Measurements from ENCODE around the gene SS18.

SS18 gene

GRCh38 chr18:26056291-26056690, 34.1 kb downstream of the SS18 start:
- no peak for TF ChIP-seq FOXP2 (optimal IDR thresholded peaks at IDR 0.05; ENCODE audit: borderline replicate concordance, extremely low read depth, extremely low read length, insufficient read depth)
- TF ChIP-seq REST (IDR thresholded peaks at IDR 0.05; ENCODE audit: insufficient read depth in 1 of 2, low read depth in 2 of 2, low read length in 2 of 2) = no peak
- no peak for TF ChIP-seq SIN3A (IDR thresholded peaks at IDR 0.05; ENCODE audit: borderline replicate concordance, insufficient read depth, low read length)
- TF ChIP-seq POLR2AphosphoS5 (IDR thresholded peaks at IDR 0.05; ENCODE audit: low read depth, low read length) = no peak
- no peak for TF ChIP-seq TAF1 (IDR thresholded peaks at IDR 0.05; ENCODE audit: borderline replicate concordance, insufficient read depth, low read length)

GRCh38 chr18:26052505-26052904, 37.9 kb downstream of the SS18 start:
- TF ChIP-seq FOXP2 (optimal IDR thresholded peaks at IDR 0.05; ENCODE audit: borderline replicate concordance, extremely low read depth, extremely low read length, insufficient read depth) (no peak), REST (IDR thresholded peaks at IDR 0.05; ENCODE audit: insufficient read depth in 1 of 2, low read depth in 2 of 2, low read length in 2 of 2) (no peak), SIN3A (IDR thresholded peaks at IDR 0.05; ENCODE audit: borderline replicate concordance, insufficient read depth, low read length) (no peak), POLR2AphosphoS5 (IDR thresholded peaks at IDR 0.05; ENCODE audit: low read depth, low read length) (no peak)

GRCh38 chr18:26051843-26052242, 38.6 kb downstream of the SS18 start:
- TF ChIP-seq POLR2AphosphoS5 (IDR thresholded peaks at IDR 0.05; ENCODE audit: low read depth, low read length) (no peak), FOXP2 (optimal IDR thresholded peaks at IDR 0.05; ENCODE audit: borderline replicate concordance, extremely low read depth, extremely low read length, insufficient read depth) (no peak), SIN3A (IDR thresholded peaks at IDR 0.05; ENCODE audit: borderline replicate concordance, insufficient read depth, low read length) (no peak), TAF1 (IDR thresholded peaks at IDR 0.05; ENCODE audit: borderline replicate concordance, insufficient read depth, low read length) (no peak), REST (IDR thresholded peaks at IDR 0.05; ENCODE audit: insufficient read depth in 1 of 2, low read depth in 2 of 2, low read length in 2 of 2) (no peak)

- TF ChIP-seq REST (IDR thresholded peaks at IDR 0.05; ENCODE audit: insufficient read depth in 1 of 2, low read depth in 2 of 2, low read length in 2 of 2) (no peak), SIN3A (IDR thresholded peaks at IDR 0.05; ENCODE audit: borderline replicate concordance, insufficient read depth, low read length) (no peak), FOXP2 (optimal IDR thresholded peaks at IDR 0.05; ENCODE audit: borderline replicate concordance, extremely low read depth, extremely low read length, insufficient read depth) (no peak), POLR2AphosphoS5 (IDR thresholded peaks at IDR 0.05; ENCODE audit: low read depth, low read length) (no peak), TAF1 (IDR thresholded peaks at IDR 0.05; ENCODE audit: borderline replicate concordance, insufficient read depth, low read length) (no peak)
Measured at GRCh38 chr18:26046419-26047077, 43.9 kb downstream of the SS18 start.
